PC-9 (cell line): ENCODE measurements around the gene RAB40B. TPM values are rescaled to one million over a fixed set of nuclear protein-coding genes. Genes with fewer than 3 reads are reported as not detected.

Experiments
- BruUV-seq: library from RNA; stranded (reverse); fragments of 400-500 nt; replicated peaks from 2 replicates; lab custom pipeline; 2021; lab: Mats Ljungman, UMichigan
- CTCF ChIA-PET: fragments of 300-600 bp; sonication (Branson Sonifier 250); formaldehyde crosslinking; loops from one replicate; lab custom pipeline; 2022; ENCODE audit warnings: antibody characterized with exemption; lab: Charles Lee
- POLR2A ChIA-PET: fragments of 300-600 bp; sonication (Branson Sonifier 250); formaldehyde crosslinking; loops from one replicate; lab custom pipeline; 2022; ENCODE audit warnings: antibody characterized with exemption; ENCODE audit not compliant: unreplicated experiment; lab: Charles Lee
- DNase-seq, 2 experiments: peaks; one replicate each; pipeline versions ENCODE4 v3.0.0 to v3.0.0-alpha.2; 2015 to 2022; ENCODE audit warnings: mixed read lengths in 1 of 2
- H2AFZ ChIP-seq: fragments of 200-600 bp; sonication (generic); 2 replicates; pipeline ENCODE4 v1.8.1; 2017; ENCODE audit warnings: antibody characterized with exemption
- H3F3A ChIP-seq: fragments of 200-600 bp; sonication (generic); 2 replicates; pipeline ENCODE4 v1.8.1; 2017; ENCODE audit warnings: antibody characterized with exemption, mild to moderate bottlenecking, low read depth; ENCODE audit not compliant: insufficient read depth
- H3K27ac ChIP-seq: fragments of 200-600 bp; sonication (generic); 2 replicates; pipeline ENCODE4 v1.6.1; 2016; ENCODE audit warnings: mixed run types
- H3K27me3 ChIP-seq: fragments of 200-600 bp; sonication (generic); 2 replicates; pipeline ENCODE4 v1.6.1; 2016; ENCODE audit warnings: low read depth, mixed run types; ENCODE audit not compliant: insufficient read depth
- H3K36me3 ChIP-seq: fragments of 200-600 bp; sonication (generic); 2 replicates; pipeline ENCODE4 v1.6.1; 2016; ENCODE audit warnings: low read depth, mixed run types
- H3K4me1 ChIP-seq: fragments of 200-600 bp; sonication (generic); replicated peaks from 2 replicates; pipeline ENCODE4 v1.6.1; 2016; ENCODE audit warnings: mixed run types; ENCODE audit not compliant: insufficient read depth
- H3K4me2 ChIP-seq: fragments of 200-600 bp; sonication (generic); 2 replicates; pipeline ENCODE4 v1.6.1; 2017; ENCODE audit warnings: mixed run types
- H3K4me3 ChIP-seq: fragments of 200-600 bp; sonication (generic); 2 replicates; pipeline ENCODE4 v1.6.1; 2016; ENCODE audit warnings: mixed run types
- H3K79me2 ChIP-seq: fragments of 200-600 bp; sonication (generic); 2 replicates; pipeline ENCODE4 v1.6.1; 2017; ENCODE audit warnings: low read depth, mixed run types
- H3K9me2 ChIP-seq: fragments of 200-600 bp; sonication (generic); 2 replicates; pipeline ENCODE4 v1.8.1; 2017; ENCODE audit warnings: mild to moderate bottlenecking; ENCODE audit not compliant: insufficient read depth
- H3K9me3 ChIP-seq: fragments of 200-600 bp; sonication (generic); 2 replicates; pipeline ENCODE4 v1.8.1; 2016; ENCODE audit warnings: low read depth; ENCODE audit not compliant: insufficient read depth
- H4K20me1 ChIP-seq: fragments of 200-600 bp; sonication (generic); 2 replicates; pipeline ENCODE4 v1.8.1; 2017; ENCODE audit not compliant: insufficient read depth
- CTCF ChIP-seq: fragments of 200-600 bp; sonication (generic); conservative IDR thresholded peaks from 2 replicates; pipeline ENCODE4 v1.6.1; 2017; ENCODE audit warnings: mixed run types, antibody characterized with exemption, mild to moderate bottlenecking, moderate library complexity
- EZH2 ChIP-seq: fragments of 200-600 bp; sonication (generic); IDR thresholded peaks from 2 replicates; pipeline ENCODE4 v1.8.0; 2017; ENCODE audit warnings: antibody characterized with exemption, low read depth
- intact Hi-C: fragments of 100-400 bp; cut with micrococcal nuclease; formaldehyde crosslinking; loops from one replicate; pipeline ENCODE4 v1.10.0; 2022; ENCODE audit not compliant: unreplicated experiment
- total RNA-seq: library from RNA; stranded (reverse); gene quantifications from 2 replicates; pipeline ENCODE4 v1.2.3, GENCODE V29; 2021

The RAB40B gene
- total RNA-seq, 1 experiment from 2014 or later, result 7.9 TPM

DNA sequence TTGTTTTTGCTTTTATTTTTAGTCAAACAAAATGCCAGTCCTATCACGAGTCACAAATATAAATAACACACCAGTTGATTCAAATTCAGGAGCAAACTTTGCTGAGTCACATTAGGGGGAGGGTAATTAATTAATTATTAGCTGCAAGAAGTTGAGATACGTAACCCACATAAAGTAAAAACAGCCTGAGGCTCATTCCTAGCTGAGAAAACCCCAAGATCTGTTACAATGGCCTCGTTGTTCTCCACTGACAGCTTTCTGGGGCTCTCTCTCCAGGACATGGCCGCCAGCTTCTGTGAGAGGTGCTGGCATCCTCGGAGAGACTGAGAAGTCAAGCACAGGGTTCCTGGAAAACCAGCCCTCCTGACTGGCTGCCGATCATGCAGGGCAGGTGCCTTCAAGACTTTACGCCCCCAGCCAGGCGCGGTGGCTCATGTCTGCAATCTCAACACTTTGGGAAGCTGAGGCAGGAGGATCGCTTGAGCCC, 11.1 kb downstream of the RAB40B start:
- H3K36me3 ChIP-seq, result no peaks in the 10 kb centered on the region
- H3K4me1 ChIP-seq, result no peaks in the 10 kb centered on the region
- no TSS peak for BruUV-seq
- H3K9me3 ChIP-seq, result no peaks in the 10 kb centered on the region
- peak in 1 of 2 experiments; percentile 45 for DNase-seq
- no peak overlapping the region for H2AFZ ChIP-seq
- no peaks in the 10 kb centered on the region for H3K79me2 ChIP-seq
- TF ChIP-seq EZH2 (no peak), CTCF (no peak)
- no peaks in the 10 kb centered on the region for H3F3A ChIP-seq
- H3K27me3 ChIP-seq, result no peaks in the 10 kb centered on the region
- intact Hi-C loops, result no loop called here
- H3K27ac ChIP-seq, result no peak overlapping the region
- ChIA-PET POLR2A (no interaction called here), CTCF (interaction anchor here (0.6 kb wide), 1 partner anchor 81 kb away, joined by 6 read pairs; no protein-coding TSS in a partner anchor)
- H3K4me3 ChIP-seq, result no peak overlapping the region
- H4K20me1 ChIP-seq, result no peaks in the 10 kb centered on the region
- H3K4me2 ChIP-seq, result no peak overlapping the region
- H3K9me2 ChIP-seq, result no peaks in the 10 kb centered on the region

- no peaks in the 10 kb centered on the region for H3K27me3 ChIP-seq
- H3K4me1 ChIP-seq, result no peaks in the 10 kb centered on the region
- H3K27ac ChIP-seq, result no peak overlapping the region
- BruUV-seq, result no TSS peak
- no peaks in the 10 kb centered on the region for H3K9me2 ChIP-seq
- no peak overlapping the region for H3K4me2 ChIP-seq
- ChIA-PET CTCF (interaction anchor here (0.6 kb wide), 1 partner anchor 81 kb away, joined by 6 read pairs; no protein-coding TSS in a partner anchor), POLR2A (no interaction called here)
- no peak for TF ChIP-seq CTCF
- no peak for TF ChIP-seq EZH2
- no peaks in the 10 kb centered on the region for H3K36me3 ChIP-seq
- no peaks in the 10 kb centered on the region for H3K9me3 ChIP-seq
- H3K79me2 ChIP-seq, result no peaks in the 10 kb centered on the region
- H2AFZ ChIP-seq, result no peak overlapping the region
- DNase-seq, result no peak
- intact Hi-C loops, result no loop called here
- H3K4me3 ChIP-seq, result no peak overlapping the region
- no peaks in the 10 kb centered on the region for H3F3A ChIP-seq
- no peaks in the 10 kb centered on the region for H4K20me1 ChIP-seq
Observed at GRCh38 chr17:82686366-82687324, 11.9 kb downstream of the RAB40B start.

- Histone ChIP-seq H3K27me3 (no peaks in the 10 kb centered on the region), H3K9me2 (no peaks in the 10 kb centered on the region), H3K36me3 (no peaks in the 10 kb centered on the region), H3K4me1 (no peaks in the 10 kb centered on the region), H3K9me3 (no peaks in the 10 kb centered on the region), H3K79me2 (no peaks in the 10 kb centered on the region), H2AFZ (no peak overlapping the region), H3F3A (no peaks in the 10 kb centered on the region), H3K4me2 (no peak overlapping the region), H3K27ac (no peak overlapping the region), H3K4me3 (no peak overlapping the region), H4K20me1 (no peaks in the 10 kb centered on the region)
- no TSS peak for BruUV-seq
- no peak for DNase-seq
- ChIA-PET CTCF (no interaction called here), POLR2A (no interaction called here)
- intact Hi-C loops, result no loop called here
- TF ChIP-seq CTCF, result no peak
- TF ChIP-seq EZH2, result no peak
Observed at GRCh38 chr17:82685291-82685690, 13.2 kb downstream of the RAB40B start.
